ENCODE results near the gene ITGA1.
"Not testable (repeated sequence)": the region's sequence is repeated elsewhere in the genome, so short reads cannot be mapped to it uniquely, and the experiment has no call there.

ITGA1 gene

GRCh38 chr5:52802974-52803336 is 15.2 kb downstream of the ITGA1 start:
- no peak for DNase-seq

- no peak for DNase-seq
Observed at GRCh38 chr5:52804387-52804791, 16.7 kb downstream of the ITGA1 start.

- no peak for DNase-seq
Observed at GRCh38 chr5:52804981-52805380, 17.3 kb downstream of the ITGA1 start.

- DNase-seq = no peak
Observed at GRCh38 chr5:52805615-52806014, 17.9 kb downstream of the ITGA1 start.

- no peak for DNase-seq
Observed at GRCh38 chr5:52807037-52807436, 19.3 kb downstream of the ITGA1 start.

- no peak for DNase-seq
Observed at GRCh38 chr5:52807723-52808122, 20.0 kb downstream of the ITGA1 start.

- DNase-seq = no peak
Observed at GRCh38 chr5:52808316-52808901, 20.7 kb downstream of the ITGA1 start.

- no peak for DNase-seq
Observed at GRCh38 chr5:52809884-52810283, 22.2 kb downstream of the ITGA1 start.

GRCh38 chr5:52810426-52810825 is 22.7 kb downstream of the ITGA1 start:
- DNase-seq = no peak

- DNase-seq = no peak
Observed at GRCh38 chr5:52811067-52811749, 23.5 kb downstream of the ITGA1 start.

GRCh38 chr5:52814352-52815148 is 26.8 kb downstream of the ITGA1 start:
- no peak for DNase-seq

GRCh38 chr5:52817818-52818217 is 30.1 kb downstream of the ITGA1 start:
- no peak for DNase-seq

- DNase-seq = no peak
Observed at GRCh38 chr5:52818360-52818759, 30.6 kb downstream of the ITGA1 start.

- not testable (repeated sequence) for DNase-seq
Observed at GRCh38 chr5:52818807-52819206, 31.1 kb downstream of the ITGA1 start.

- DNase-seq = no peak
Observed at GRCh38 chr5:52821901-52822300, 34.2 kb downstream of the ITGA1 start.

GRCh38 chr5:52822437-52822836 is 34.7 kb downstream of the ITGA1 start:
- DNase-seq = no peak

GRCh38 chr5:52824827-52825226 is 37.1 kb downstream of the ITGA1 start:
- no peak for DNase-seq

- DNase-seq = no peak
Observed at GRCh38 chr5:52825826-52826225, 38.1 kb downstream of the ITGA1 start.

- DNase-seq = no peak
Observed at GRCh38 chr5:52827815-52828214, 40.1 kb downstream of the ITGA1 start.

- DNase-seq = no peak
Observed at GRCh38 chr5:52829664-52830063, 41.9 kb downstream of the ITGA1 start.

- no peak for DNase-seq
Observed at GRCh38 chr5:52830650-52831049, 42.9 kb downstream of the ITGA1 start.

- DNase-seq = no peak
Observed at GRCh38 chr5:52831786-52832511, 44.2 kb downstream of the ITGA1 start.

- DNase-seq = no peak
Observed at GRCh38 chr5:52834320-52834719, 46.6 kb downstream of the ITGA1 start.

- DNase-seq = no peak
Observed at GRCh38 chr5:52837068-52837467, 49.4 kb downstream of the ITGA1 start.
